Measurements from ENCODE around the gene HLA-DPA1.

Gene HLA-DPA1

GRCh38 chr6:33018418-33018817, 55.0 kb downstream of the HLA-DPA1 start:
- no peaks in the 10 kb centered on the region for H3K27me3 ChIP-seq (ENCODE audit: control insufficient read depth, insufficient read depth, low read length)
- H3K9ac ChIP-seq (ENCODE audit: low read length), result no peak overlapping the region
- H3K4me1 ChIP-seq (ENCODE audit: control insufficient read depth, insufficient read depth, low read length), result peaks cover 4% of the 10 kb centered on the region
- H3K36me3 ChIP-seq (ENCODE audit: control insufficient read depth, insufficient read depth, low read length), result no peaks in the 10 kb centered on the region
- no peak overlapping the region for H3K27ac ChIP-seq (ENCODE audit: low read depth, low read length)
- no peak overlapping the region for H3K4me3 ChIP-seq (ENCODE audit: low read length)

- Histone ChIP-seq H3K4me3 (ENCODE audit: low read length) (no peak overlapping the region), H3K27me3 (ENCODE audit: control insufficient read depth, insufficient read depth, low read length) (no peaks in the 10 kb centered on the region), H3K4me1 (ENCODE audit: control insufficient read depth, insufficient read depth, low read length) (peaks cover 4% of the 10 kb centered on the region), H3K27ac (ENCODE audit: low read depth, low read length) (no peak overlapping the region), H3K9ac (ENCODE audit: low read length) (no peak overlapping the region), H3K36me3 (ENCODE audit: control insufficient read depth, insufficient read depth, low read length) (no peaks in the 10 kb centered on the region)
Measured at GRCh38 chr6:33017694-33018353, 55.6 kb downstream of the HLA-DPA1 start.

- Histone ChIP-seq H3K27ac (ENCODE audit: low read depth, low read length) (no peak overlapping the region), H3K4me1 (ENCODE audit: control insufficient read depth, insufficient read depth, low read length) (peaks cover 4% of the 10 kb centered on the region), H3K4me3 (ENCODE audit: low read length) (no peak overlapping the region)
Measured at GRCh38 chr6:33017018-33017417, 56.4 kb downstream of the HLA-DPA1 start.

GRCh38 chr6:33015798-33016197, 57.7 kb downstream of the HLA-DPA1 start:
- H3K4me3 ChIP-seq (ENCODE audit: low read length), result no peak overlapping the region
- peaks cover 4% of the 10 kb centered on the region for H3K4me1 ChIP-seq (ENCODE audit: control insufficient read depth, insufficient read depth, low read length)
- no peaks in the 10 kb centered on the region for H3K36me3 ChIP-seq (ENCODE audit: control insufficient read depth, insufficient read depth, low read length)
- no peak overlapping the region for H3K27ac ChIP-seq (ENCODE audit: low read depth, low read length)
- H3K9ac ChIP-seq (ENCODE audit: low read length), result no peak overlapping the region
- H3K27me3 ChIP-seq (ENCODE audit: control insufficient read depth, insufficient read depth, low read length), result no peaks in the 10 kb centered on the region

More at GRCh38 chr6:33017018-33017417, 56.4 kb downstream of the HLA-DPA1 start:
- Histone ChIP-seq H3K36me3 (ENCODE audit: control insufficient read depth, insufficient read depth, low read length) (no peaks in the 10 kb centered on the region), H3K9ac (ENCODE audit: low read length) (no peak overlapping the region), H3K27me3 (ENCODE audit: control insufficient read depth, insufficient read depth, low read length) (no peaks in the 10 kb centered on the region)

GRCh38 chr6:33014841-33015634, 58.4 kb downstream of the HLA-DPA1 start:
- H3K27me3 ChIP-seq (ENCODE audit: control insufficient read depth, insufficient read depth, low read length), result no peaks in the 10 kb centered on the region
- H3K4me1 ChIP-seq (ENCODE audit: control insufficient read depth, insufficient read depth, low read length), result peaks cover 4% of the 10 kb centered on the region
- H3K36me3 ChIP-seq (ENCODE audit: control insufficient read depth, insufficient read depth, low read length), result no peaks in the 10 kb centered on the region
- H3K27ac ChIP-seq (ENCODE audit: low read depth, low read length), result no peak overlapping the region
- H3K9ac ChIP-seq (ENCODE audit: low read length), result no peak overlapping the region
- no peak overlapping the region for H3K4me3 ChIP-seq (ENCODE audit: low read length)

Data from rectal smooth muscle tissue (tissue), 1 donor.